GM19372 (cell line): ENCODE measurements around the gene ADGRD1.

Experiments
- ATAC-seq: cut with Tn5 transposase; IDR thresholded peaks from one replicate; pipeline ENCODE4 v1.9.1; 2021; ENCODE audit warnings: mild to moderate bottlenecking, low read depth, moderate library complexity; ENCODE audit not compliant: unreplicated experiment

The ADGRD1 gene

DNA sequence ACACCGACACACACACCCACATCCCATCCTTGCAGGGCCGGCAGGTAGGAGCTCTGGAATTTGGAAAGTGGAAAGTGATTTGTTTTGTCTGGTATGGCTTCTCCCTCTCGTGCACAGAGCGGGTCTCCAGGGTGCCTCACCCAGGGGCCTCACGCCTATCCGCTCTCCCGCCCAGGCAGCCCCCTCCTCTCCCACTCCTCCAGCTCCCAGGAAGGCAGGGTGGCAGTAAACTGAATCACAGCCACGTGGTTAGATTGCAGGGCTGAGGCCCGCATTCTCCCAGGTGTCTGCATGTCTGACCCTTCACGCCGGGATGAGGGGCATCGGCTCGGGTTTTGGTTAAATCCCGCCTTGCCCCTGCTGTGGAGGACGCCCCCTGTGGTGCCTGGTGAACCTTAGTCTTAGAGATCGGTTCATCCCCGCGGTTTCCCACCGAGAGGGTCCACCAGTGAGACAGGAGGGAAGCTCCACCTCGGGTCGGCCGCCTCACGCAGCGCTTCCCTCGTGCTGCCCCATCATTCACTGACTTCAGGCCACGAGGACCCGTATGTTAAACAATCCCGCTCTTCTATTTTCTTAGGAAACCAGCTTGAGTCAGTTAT lies 64.4 kb downstream of the ADGRD1 start:
- no peak for ATAC-seq

GRCh38 chr12:131018808-131019397 lies 65.2 kb downstream of the ADGRD1 start:
- no peak for ATAC-seq

GRCh38 chr12:131020326-131021153 lies 66.8 kb downstream of the ADGRD1 start:
- no peak for ATAC-seq

DNA sequence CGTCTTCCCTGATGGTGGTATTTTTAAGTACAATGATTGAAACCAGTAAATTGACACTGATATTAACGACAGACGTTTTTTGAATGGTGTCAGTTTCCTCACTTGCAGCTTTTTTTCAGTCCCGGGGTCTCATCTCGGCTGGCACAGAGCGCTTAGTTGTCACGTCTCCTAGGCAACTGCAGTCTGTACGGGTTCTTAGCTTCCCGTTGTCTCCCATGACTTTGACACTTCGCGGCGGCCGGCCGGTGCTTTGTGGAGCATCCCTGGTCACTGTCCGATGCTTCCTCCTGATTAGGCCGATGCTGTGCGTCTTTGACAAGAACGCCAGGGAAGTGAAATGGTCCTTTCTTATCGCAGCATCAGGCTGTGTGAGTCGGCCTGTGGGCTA lies 67.4 kb downstream of the ADGRD1 start:
- ATAC-seq, result no peak

GRCh38 chr12:131024026-131024425 lies 70.3 kb downstream of the ADGRD1 start:
- ATAC-seq, result no peak

DNA sequence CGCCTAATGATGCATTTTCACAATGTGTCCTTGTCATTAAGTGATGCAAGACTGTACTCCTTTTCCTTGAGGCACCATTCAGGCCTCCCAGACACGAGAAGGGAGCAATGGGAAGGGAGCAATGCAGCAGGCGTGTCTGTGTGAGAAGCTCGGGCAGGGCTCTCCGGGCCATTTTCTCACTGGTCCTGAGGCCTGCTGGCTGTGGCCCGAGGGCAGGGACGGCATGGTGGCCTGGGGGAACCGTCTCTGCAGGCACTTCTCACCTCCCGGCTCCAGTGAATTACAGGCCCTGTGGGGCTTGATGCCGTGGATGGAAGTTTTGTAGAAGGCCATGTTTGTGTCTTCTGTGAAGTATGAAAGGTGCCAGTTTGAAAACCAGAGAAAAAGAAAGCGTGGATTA lies 71.0 kb downstream of the ADGRD1 start:
- no peak for ATAC-seq

DNA sequence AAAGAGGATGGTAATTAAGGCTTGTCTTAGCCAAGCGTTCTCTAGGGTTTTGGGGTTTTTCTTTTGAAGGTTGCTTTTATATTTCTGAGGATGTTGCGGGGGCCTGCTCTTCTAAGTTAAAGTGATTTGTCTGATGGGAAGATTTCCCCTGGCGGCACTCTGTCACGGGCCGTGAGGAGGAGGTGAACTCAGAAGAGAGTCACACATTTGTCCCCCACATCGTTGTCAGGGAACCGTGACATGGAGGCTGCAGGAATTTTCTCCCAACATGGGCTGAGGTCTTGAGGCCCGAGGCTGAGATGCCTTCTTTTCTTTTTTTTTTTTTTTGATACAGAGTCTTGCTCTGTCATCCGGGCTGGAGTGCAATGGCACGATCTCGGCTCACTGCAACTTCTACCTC lies 71.5 kb downstream of the ADGRD1 start:
- no peak for ATAC-seq

GRCh38 chr12:131025939-131026702 lies 72.4 kb downstream of the ADGRD1 start:
- ATAC-seq, result no peak

DNA sequence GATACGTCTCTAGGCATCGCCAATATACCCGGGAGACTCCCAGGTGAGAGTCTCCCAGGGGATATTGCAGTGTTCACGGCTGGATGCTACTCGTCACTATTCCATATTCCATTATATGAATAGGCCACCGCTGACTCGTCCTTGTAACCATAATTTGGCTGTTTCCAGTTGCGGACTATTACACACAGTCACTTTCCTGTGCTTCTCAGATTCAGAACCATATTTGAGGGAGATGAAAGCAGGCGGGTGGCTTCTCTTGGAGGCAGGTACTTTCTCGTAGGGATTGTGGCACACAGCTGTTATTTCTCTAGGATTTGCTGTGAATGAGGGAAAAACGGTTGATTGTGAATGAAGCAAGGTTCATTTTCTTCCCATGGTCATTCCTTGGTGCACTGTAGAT lies 73.0 kb downstream of the ADGRD1 start:
- ATAC-seq, result no peak

DNA sequence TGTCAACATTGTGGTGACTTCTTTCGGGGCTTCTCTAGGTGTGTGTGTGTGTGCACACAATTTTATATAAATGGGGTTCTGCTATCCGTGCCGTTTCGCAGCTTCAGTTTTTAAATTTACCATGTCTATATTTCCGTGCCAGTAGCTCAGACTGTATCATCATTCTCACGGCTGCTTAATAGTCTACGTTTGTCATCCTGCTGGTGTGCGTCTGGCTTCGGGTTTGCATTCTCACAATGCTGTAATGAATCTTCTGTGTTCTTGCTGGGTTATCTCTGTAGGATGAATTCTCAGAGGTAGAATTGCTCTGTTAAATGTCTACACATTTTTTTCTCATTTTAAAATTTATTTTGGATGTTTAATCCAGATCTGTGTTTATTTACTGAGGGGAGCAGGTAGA lies 73.6 kb downstream of the ADGRD1 start:
- ATAC-seq, result no peak

DNA sequence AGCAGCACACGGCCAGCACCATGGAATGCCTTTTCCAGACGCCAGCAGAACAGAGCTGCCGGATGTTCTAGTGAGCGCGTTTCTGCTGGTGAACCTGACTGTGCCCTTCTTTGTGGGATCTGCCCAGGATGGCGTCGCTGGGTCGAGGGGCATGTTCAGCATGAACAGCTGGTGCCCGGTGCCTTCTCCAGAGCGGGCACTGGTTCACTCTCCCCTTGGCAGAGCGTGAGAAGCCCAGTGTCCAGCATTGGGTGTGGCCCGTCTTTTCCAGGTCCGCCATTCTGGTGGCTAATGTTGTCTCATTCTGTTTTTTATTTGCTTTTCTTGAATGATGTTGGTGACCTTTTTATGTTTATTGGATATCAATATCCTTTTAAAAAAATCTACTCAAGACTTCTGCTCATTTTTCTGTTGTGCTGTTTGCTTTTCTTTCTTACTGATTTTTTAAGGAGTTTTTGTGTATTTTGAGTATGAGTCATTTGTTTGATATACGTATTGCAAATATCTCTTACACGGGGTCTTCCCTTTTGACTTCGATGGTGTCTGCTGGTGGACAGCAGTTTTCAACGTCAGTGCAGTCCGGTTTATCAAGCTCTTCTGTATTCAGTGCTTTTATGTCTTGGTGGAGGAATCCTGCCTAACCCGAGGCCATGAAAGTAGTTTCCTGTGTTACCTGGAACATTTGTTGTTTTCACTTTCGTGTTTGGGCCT lies 74.3 kb downstream of the ADGRD1 start:
- no peak for ATAC-seq

- ATAC-seq, result no peak
Observed at GRCh38 chr12:131028587-131029338, 75.1 kb downstream of the ADGRD1 start.

GRCh38 chr12:131030472-131031328 lies 77.0 kb downstream of the ADGRD1 start:
- ATAC-seq, result no peak

- no peak for ATAC-seq
Observed at GRCh38 chr12:131032082-131032750, 78.5 kb downstream of the ADGRD1 start.

- no peak for ATAC-seq
Observed at GRCh38 chr12:131033486-131033885, 79.8 kb downstream of the ADGRD1 start.

- no peak for ATAC-seq
Observed at GRCh38 chr12:131033886-131034482, 80.3 kb downstream of the ADGRD1 start.

DNA sequence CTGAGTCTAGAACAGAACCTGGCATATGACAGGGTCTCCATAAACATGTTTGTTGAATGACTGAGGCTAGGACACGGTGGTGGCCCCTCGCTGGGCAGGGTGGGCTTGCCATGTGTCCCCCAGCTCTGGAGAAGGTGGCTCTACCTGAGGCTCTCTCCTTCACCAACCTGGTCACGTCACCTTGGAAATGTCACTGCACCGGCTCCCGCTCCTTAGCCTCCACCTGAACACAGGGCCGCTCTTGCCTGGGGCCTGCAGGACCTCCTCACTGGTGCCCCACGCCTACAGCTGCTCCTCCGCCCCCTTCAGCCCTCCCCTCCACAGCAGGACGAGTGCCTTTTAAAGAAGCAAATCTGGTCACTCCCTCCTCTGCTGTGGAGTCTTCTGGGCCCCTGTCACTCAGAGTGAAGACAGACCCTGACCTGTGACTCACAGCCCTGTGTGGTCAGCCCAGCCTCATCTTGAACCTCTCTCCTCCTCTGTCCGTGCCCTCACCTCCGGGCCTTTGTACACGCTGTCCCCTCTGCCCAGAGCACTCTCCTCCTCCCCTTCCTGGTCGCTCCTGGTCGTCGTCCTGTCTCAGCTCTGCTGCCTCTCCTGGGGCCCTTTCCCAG lies 81.0 kb downstream of the ADGRD1 start:
- no peak for ATAC-seq
